Measurements from ENCODE around the gene CLCN3.
A peak's percentile ranks its signal among the peaks of the same experiment; 100 is the strongest.

Gene CLCN3

GRCh38 chr4:169660929-169661328 is 40.6 kb downstream of the CLCN3 start:
- Mint-ChIP-seq H3K4me1 (peaks cover 27% of the 10 kb centered on the region), H3K27ac (peak overlapping the region in 2 of 3 experiments; percentile 84 to 97), H3K27me3 (ENCODE audit: low read depth) (no peaks in the 10 kb centered on the region), H3K9me3 (no peaks in the 10 kb centered on the region), H3K4me3 (peak overlapping the region; percentile 46 to 80 (median 57)), H3K36me3 (ENCODE audit: low read depth) (peaks cover 8% of the 10 kb centered on the region)
- no peak for TF ChIP-seq CTCF (IDR thresholded peaks at IDR 0.05; ENCODE audit: unreplicated experiment in 3 of 3)

GRCh38 chr4:169661761-169662160 is 41.4 kb downstream of the CLCN3 start:
- H3K4me3 Mint-ChIP-seq, result peak overlapping the region; percentile 40 to 51 (median 48)
- H3K9me3 Mint-ChIP-seq, result peaks cover 7% of the 10 kb centered on the region
- H3K27me3 Mint-ChIP-seq (ENCODE audit: low read depth), result no peaks in the 10 kb centered on the region
- TF ChIP-seq CTCF (IDR thresholded peaks at IDR 0.05; ENCODE audit: unreplicated experiment in 3 of 3), result no peak
- H3K27ac Mint-ChIP-seq, result peak overlapping the region in 2 of 3 experiments; percentile 22 to 97
- peaks cover 16% of the 10 kb centered on the region for H3K36me3 Mint-ChIP-seq (ENCODE audit: low read depth)
- H3K4me1 Mint-ChIP-seq, result peaks cover 27% of the 10 kb centered on the region

GRCh38 chr4:169662206-169662605 is 41.8 kb downstream of the CLCN3 start:
- TF ChIP-seq CTCF (IDR thresholded peaks at IDR 0.05; ENCODE audit: unreplicated experiment in 3 of 3), result no peak
- peak overlapping the region in 1 of 3 experiments; percentile 12 for H3K4me3 Mint-ChIP-seq
- H3K9me3 Mint-ChIP-seq, result peaks cover 8% of the 10 kb centered on the region
- peaks cover 18% of the 10 kb centered on the region for H3K36me3 Mint-ChIP-seq (ENCODE audit: low read depth)
- H3K27ac Mint-ChIP-seq, result peak overlapping the region in 1 of 3 experiments; percentile 2
- peaks cover 27% of the 10 kb centered on the region for H3K4me1 Mint-ChIP-seq
- no peaks in the 10 kb centered on the region for H3K27me3 Mint-ChIP-seq (ENCODE audit: low read depth)

- Mint-ChIP-seq H3K27me3 (ENCODE audit: low read depth) (no peaks in the 10 kb centered on the region), H3K4me1 (peaks cover 27% of the 10 kb centered on the region), H3K36me3 (ENCODE audit: low read depth) (peaks cover 29% of the 10 kb centered on the region), H3K27ac (no peak overlapping the region), H3K4me3 (no peak overlapping the region), H3K9me3 (peaks cover 8% of the 10 kb centered on the region)
- no peak for TF ChIP-seq CTCF (IDR thresholded peaks at IDR 0.05; ENCODE audit: unreplicated experiment in 3 of 3)
These were observed 43.0 kb downstream of the CLCN3 start for GRCh38 chr4:169663402-169663801.

GRCh38 chr4:169663831-169664230 is 43.5 kb downstream of the CLCN3 start:
- H3K27me3 Mint-ChIP-seq (ENCODE audit: low read depth), result no peaks in the 10 kb centered on the region
- H3K36me3 Mint-ChIP-seq (ENCODE audit: low read depth), result peaks cover 33% of the 10 kb centered on the region
- peaks cover 27% of the 10 kb centered on the region for H3K4me1 Mint-ChIP-seq
- H3K4me3 Mint-ChIP-seq, result no peak overlapping the region
- no peak for TF ChIP-seq CTCF (IDR thresholded peaks at IDR 0.05; ENCODE audit: unreplicated experiment in 3 of 3)
- peak overlapping the region in 1 of 3 experiments; percentile 5 for H3K27ac Mint-ChIP-seq
- peaks cover 8% of the 10 kb centered on the region for H3K9me3 Mint-ChIP-seq

GRCh38 chr4:169664615-169665014 is 44.2 kb downstream of the CLCN3 start:
- Mint-ChIP-seq H3K27me3 (ENCODE audit: low read depth) (no peaks in the 10 kb centered on the region), H3K36me3 (ENCODE audit: low read depth) (peaks cover 39% of the 10 kb centered on the region), H3K9me3 (peaks cover 8% of the 10 kb centered on the region), H3K27ac (no peak overlapping the region), H3K4me1 (peaks cover 26% of the 10 kb centered on the region), H3K4me3 (no peak overlapping the region)
- TF ChIP-seq CTCF (IDR thresholded peaks at IDR 0.05; ENCODE audit: unreplicated experiment in 3 of 3), result no peak

Data from nephron (organoid).